Esophagus squamous epithelium (tissue), 4 donors: ENCODE results near the gene SH3RF1.

Experiments
- CTCF ChIP-seq, 6 experiments: fragments of 450-650 bp in 4 of 6; fragments of 200-600 bp in 2 of 6; sonication (generic) in 2 of 6; IDR thresholded peaks; one replicate each; pipeline ENCODE4 v1.5.1; 2016 to 2019; ENCODE audit warnings: antibody characterized with exemption in 6 of 6, mild to moderate bottlenecking in 4 of 6, moderate library complexity in 4 of 6
- POLR2A ChIP-seq, 4 donors: fragments of 450-650 bp; IDR thresholded peaks; one replicate each; pipeline ENCODE4 v1.6.1; 2017; ENCODE audit warnings: antibody characterized with exemption in 4 of 4, mild to moderate bottlenecking in 4 of 4, moderate library complexity in 3 of 4

GRCh38 chr4:169188204-169188603, 82.6 kb downstream of the SH3RF1 start:
- TF ChIP-seq CTCF (IDR thresholded peaks at IDR 0.05) (no peak), POLR2A (IDR thresholded peaks at IDR 0.05) (no peak)
